HG02970 (cell line): ENCODE data around the gene RHPN2.
"Not testable (repeated sequence)": the region's sequence is repeated elsewhere in the genome, so short reads cannot be mapped to it uniquely, and the experiment has no call there.

ENCODE experiments used
- ATAC-seq: cut with Tn5 transposase; IDR thresholded peaks from one replicate; pipeline ENCODE4 v1.9.1; 2021; ENCODE audit warnings: mild to moderate bottlenecking, moderate library complexity, moderate number of reproducible peaks; ENCODE audit not compliant: unreplicated experiment, low FRiP score

The RHPN2 gene

GRCh38 chr19:32982488-32982887 lies 82.2 kb downstream of the RHPN2 start:
- not testable (repeated sequence) for ATAC-seq

- not testable (repeated sequence) for ATAC-seq
Measured at GRCh38 chr19:32979807-32980206, 84.9 kb downstream of the RHPN2 start.

GRCh38 chr19:32977813-32978212 lies 86.9 kb downstream of the RHPN2 start:
- not testable (repeated sequence) for ATAC-seq

GRCh38 chr19:32977280-32977679 lies 87.4 kb downstream of the RHPN2 start:
- no peak for ATAC-seq

GRCh38 chr19:32976223-32976805 lies 88.4 kb downstream of the RHPN2 start:
- ATAC-seq = no peak

- peak; percentile 99 for ATAC-seq
Measured at GRCh38 chr19:32971715-32972540, 92.8 kb downstream of the RHPN2 start, which contains the start of the genes CEP89 and FAAP24. TSS of gene CEP89 (minus strand) at chr19:32971958. CDS start at chr19:32971874, 84 bp downstream. TSS of gene FAAP24 (plus strand) at chr19:32972242. CDS start at chr19:32973197, 955 bp downstream.

GRCh38 chr19:32971012-32971595 lies 93.6 kb downstream of the RHPN2 start:
- ATAC-seq = no peak

GRCh38 chr19:32969549-32969948 lies 95.1 kb downstream of the RHPN2 start:
- no peak for ATAC-seq

GRCh38 chr19:32966750-32967149 lies 97.9 kb downstream of the RHPN2 start:
- no peak for ATAC-seq

- no peak for ATAC-seq
Measured at GRCh38 chr19:32945260-32945659, 119.4 kb downstream of the RHPN2 start.

- not testable (repeated sequence) for ATAC-seq
Measured at GRCh38 chr19:32941273-32941672, 123.4 kb downstream of the RHPN2 start.

- no peak for ATAC-seq
Measured at GRCh38 chr19:32936065-32936464, 128.6 kb downstream of the RHPN2 start.

GRCh38 chr19:32935629-32936028 lies 129.1 kb downstream of the RHPN2 start:
- no peak for ATAC-seq

GRCh38 chr19:32933571-32933970 lies 131.1 kb downstream of the RHPN2 start:
- no peak for ATAC-seq

- no peak for ATAC-seq
Measured at GRCh38 chr19:32930567-32930966, 134.1 kb downstream of the RHPN2 start.

GRCh38 chr19:32928806-32929205 lies 135.9 kb downstream of the RHPN2 start:
- no peak for ATAC-seq
